HL-60/S4 (cell line): ENCODE results near the gene AGTRAP.

Source experiments
- in situ Hi-C: fragments of 300-500 bp; cut with MboI; formaldehyde crosslinking; loops from 2 replicates; pipeline ENCODE4 v1.14.3; 2022; ENCODE audit warnings: low sequenced_read_pairs

Gene AGTRAP

DNA sequence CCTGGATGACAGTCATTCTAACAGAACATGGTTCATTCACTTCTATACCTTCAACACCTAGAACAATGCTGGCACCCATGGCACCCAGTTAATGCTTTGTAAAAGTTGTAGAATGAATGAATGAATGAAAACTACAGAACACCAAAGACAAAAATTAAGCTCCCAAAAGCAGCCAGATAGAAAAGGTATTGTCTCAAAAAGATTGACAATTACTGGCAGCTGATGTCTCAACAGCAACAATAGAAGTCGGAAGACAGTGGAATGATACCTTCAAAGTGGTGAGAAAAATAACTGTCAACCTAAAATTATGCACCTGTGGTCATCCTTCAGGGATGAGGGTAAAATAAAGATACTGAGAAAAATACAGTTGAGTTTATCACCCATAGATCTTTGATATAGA is 21.1 kb downstream of the AGTRAP start:
- in situ Hi-C loops: no loop called here

DNA sequence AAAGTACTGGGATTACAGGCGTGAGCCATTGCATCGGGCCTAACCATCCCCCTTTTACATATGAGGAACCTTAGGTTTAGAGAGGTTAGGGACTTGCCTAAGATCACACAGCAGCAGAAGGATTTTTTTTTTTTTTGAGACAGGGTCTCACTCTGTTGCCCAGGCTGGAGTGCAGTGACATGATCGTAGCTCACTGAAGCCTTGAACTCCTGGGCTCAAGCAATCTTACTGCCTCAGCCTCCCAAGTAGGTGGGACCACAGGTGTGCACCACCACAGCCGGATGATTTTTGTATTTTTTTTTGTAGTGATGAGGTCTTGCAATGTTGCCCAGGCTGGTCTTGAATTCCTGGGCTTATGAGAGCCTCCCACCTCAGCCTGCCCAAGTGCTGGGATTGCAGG is 23.9 kb downstream of the AGTRAP start:
- in situ Hi-C loops: no loop called here

DNA sequence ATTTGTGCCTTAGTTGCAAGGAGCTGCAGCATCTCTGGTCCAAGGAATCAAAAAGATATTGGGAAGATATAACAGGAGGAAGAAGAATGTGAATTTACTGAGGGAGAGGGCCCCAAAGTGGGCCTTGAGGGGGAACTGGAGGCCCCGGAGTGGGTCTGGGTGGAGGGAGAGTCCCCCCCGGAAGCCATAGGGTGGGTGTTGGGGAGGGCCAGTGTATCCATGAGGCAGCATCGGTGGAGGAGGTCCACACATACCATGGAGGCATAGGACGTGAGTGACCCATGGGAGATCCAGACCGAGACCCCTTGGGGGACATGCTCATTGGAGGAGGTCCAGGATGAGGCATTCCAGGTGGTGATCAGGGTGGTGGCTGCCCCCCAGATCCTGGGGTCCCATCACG is 25.3 kb downstream of the AGTRAP start:
- in situ Hi-C loops: no loop called here

GRCh38 chr1:11761988-11762406 is 26.1 kb downstream of the AGTRAP start, which contains the start of gene C1orf167:
TSS of gene C1orf167 (plus strand) at chr1:11762193. CDS start at chr1:11764401, 2,208 bp downstream.
- in situ Hi-C loops: no loop called here

- in situ Hi-C loops: no loop called here
These were observed 28.2 kb downstream of the AGTRAP start for GRCh38 chr1:11764115-11764514.

DNA sequence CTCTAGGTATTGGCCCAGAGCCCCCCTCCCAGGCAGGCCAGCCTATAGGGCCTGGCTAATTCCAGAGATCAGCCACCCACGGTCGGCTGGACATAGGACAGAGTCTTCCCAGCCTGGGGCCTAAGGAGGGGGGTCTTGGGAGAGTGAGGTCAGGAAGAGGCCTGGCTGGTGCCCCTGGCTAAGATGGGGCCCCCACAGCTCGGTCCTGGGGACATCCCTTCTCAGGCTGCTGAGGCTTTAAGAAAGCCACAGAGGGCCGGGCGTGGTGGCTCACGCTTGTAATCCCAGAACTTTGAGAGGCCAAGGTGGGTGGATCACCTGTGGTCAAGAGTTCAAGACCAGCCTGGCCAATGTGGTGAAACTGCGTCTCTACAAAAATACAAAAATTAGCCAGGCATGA is 28.6 kb downstream of the AGTRAP start:
- in situ Hi-C loops: no loop called here

DNA sequence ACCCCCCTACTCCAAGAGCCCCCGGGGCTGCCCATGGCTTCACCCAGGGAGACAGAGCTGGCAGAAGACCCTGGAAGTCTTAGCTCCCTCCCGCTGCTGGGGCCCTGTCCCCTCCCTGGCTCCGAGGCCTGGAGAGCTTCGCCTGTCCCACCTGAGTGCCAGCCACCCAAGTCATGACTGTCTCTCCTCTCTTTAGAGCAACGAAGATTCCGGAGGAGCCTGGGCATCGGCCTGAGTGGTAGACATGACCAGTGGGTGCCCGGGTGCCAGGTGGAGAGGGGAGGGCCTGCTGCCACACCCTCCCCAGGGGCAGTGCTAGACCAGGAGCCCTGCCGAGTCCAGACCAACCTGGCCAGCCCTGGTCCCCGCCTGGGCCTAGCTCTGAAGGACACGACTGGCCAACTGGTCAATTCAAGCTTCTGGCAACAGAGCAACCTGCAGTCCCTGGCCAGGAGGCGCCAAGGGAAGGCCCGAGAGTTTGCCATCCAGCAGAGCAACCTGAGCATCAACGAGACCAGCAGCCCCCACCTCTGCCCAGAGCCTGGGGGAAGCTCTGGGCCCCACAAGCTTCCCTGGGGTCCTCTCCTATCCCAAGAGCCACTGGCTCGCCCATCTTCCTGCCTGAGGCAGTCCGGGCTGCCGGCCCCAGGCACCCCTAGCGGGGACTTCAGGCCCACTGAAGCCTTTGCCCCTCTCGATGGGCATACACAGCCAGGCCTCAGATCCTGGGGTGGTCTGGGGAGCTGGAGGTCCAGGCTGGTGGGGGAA is 29.9 kb downstream of the AGTRAP start:
- in situ Hi-C loops: no loop called here

DNA sequence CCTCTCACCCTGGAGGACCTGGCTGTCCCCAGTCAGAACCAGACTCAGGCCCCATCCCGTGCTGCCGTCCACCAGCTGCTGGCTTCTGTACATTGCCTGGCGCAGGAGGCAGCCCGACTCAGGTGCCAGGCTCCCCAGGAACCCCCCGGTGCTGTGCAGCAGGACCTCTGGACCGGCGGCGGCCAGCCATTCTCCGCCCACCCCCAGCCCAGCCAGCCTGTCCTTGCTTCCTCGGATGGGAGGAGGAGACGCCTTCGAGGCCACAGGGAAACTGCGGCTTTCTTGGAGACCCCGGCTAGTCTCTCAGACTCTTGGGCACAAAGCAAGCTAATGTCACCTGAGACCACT is 30.5 kb downstream of the AGTRAP start:
- in situ Hi-C loops: no loop called here

GRCh38 chr1:11767922-11768704 is 32.2 kb downstream of the AGTRAP start:
- in situ Hi-C loops: no loop called here

DNA sequence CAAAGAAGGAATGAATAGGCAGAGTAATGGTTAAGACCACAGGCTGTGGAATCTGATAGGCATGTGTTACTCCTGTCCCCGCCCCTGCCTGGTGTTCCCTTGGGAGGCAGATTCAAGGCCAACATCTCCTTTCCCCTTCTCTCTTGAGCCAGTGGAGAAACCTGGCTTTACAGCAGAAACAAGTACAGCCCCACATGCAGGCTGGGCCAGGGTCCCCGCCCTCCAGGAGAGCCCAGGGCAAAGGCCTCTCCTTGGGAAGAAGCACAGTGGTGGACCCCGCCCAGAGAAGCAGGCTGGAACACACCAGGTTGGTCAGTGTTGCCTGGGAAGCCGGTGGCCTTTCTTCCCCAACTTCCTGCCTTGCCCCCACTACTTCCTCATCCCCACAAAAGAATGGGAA is 32.9 kb downstream of the AGTRAP start:
- in situ Hi-C loops: no loop called here

DNA sequence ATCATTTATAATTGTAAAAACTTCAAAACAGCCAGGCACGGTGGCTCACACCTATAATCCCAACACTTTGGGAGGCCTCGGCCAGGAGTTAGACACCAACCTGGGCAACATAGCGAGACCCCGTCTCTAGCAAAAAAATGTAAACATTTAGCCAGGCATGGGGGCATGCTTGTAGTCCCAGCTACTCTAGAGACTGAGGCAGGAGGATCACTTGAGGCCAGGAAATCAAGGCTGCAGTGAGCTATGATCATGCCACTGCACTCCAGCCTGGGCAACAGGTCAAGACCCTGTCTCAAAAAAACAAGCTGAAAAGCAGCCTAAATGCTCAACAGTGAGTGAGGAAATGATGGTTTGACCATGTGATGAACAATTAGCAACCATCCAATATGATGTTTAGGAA is 33.3 kb downstream of the AGTRAP start:
- in situ Hi-C loops: no loop called here

DNA sequence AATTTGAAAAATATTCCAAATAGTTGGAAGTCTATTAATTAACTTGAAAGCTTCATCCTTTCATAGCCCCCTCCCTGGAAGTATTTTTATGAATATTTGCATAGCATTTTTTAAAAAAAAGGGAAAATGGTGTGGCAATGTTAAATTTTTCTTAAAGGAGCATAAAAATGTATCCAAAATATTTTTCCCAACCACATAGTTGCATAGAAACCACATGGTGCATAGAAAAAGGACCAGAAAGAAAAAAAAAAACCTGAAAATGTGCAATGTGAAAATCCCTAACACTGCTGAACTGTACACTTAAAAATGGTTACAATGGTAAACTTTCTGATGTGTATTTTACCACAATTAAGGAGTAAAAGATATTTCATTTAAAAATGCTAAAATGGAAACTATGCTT is 34.1 kb downstream of the AGTRAP start:
- in situ Hi-C loops: no loop called here

- in situ Hi-C loops: no loop called here
These were observed 35.6 kb downstream of the AGTRAP start for GRCh38 chr1:11771481-11772043.

DNA sequence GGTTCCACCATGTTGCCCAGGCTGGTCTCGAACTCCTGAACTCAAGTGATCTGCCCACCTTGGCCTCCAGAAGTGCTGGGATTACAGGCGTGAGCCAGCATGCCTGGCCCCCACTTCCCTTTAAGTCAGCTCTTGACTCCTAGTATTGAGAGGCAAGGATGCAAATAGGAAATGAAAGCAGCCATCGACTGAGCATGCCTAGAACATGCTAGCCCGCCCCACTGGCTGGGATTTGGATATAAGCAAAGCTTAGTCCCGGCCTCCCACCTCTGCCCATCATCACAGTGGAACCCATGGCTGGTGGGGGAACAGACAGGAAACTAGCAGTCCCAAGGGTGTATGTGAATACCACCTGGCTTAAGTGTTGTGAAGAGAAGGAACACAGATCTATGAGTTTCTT is 36.5 kb downstream of the AGTRAP start:
- in situ Hi-C loops: no loop called here

DNA sequence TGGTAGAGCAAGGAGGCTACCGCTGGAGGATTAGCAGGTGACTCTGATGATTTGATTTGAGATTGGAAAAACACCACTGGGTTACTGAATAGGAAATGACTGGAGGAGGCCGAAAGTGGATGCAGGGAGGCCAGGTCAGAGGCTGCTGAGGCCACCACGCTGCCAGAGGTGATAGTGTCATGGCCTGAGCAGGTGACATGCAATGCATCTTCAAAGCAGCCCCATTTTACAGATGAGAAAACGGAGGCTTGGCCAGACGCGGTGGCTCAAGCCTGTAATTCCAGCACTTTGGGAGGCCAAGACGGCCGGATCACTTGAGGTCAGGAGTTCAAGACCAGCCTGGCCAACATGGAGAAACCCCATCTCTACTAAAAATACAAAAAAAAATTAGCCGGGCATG is 38.8 kb downstream of the AGTRAP start:
- in situ Hi-C loops: no loop called here

GRCh38 chr1:11777658-11778322 is 41.9 kb downstream of the AGTRAP start:
- in situ Hi-C loops: no loop called here

- in situ Hi-C loops: no loop called here
These were observed 42.4 kb downstream of the AGTRAP start for GRCh38 chr1:11778336-11778735.

- in situ Hi-C loops: no loop called here
These were observed 43.1 kb downstream of the AGTRAP start for GRCh38 chr1:11778844-11779623.

- in situ Hi-C loops: no loop called here
These were observed 43.9 kb downstream of the AGTRAP start for GRCh38 chr1:11779715-11780379.
